GM12878 (cell line): ENCODE results near the gene CD300LG. TPM values are rescaled to one million over a fixed set of nuclear protein-coding genes. Genes with fewer than 3 reads are reported as not detected.

Source experiments
- ATAC-seq: fragments of 200-7000 bp; cut with Tn5 transposase; 3 replicates; pipeline ENCODE4 v1.9.1; 2020; ENCODE audit warnings: mild to moderate bottlenecking, moderate library complexity
- BruUV-seq: library from RNA; stranded (reverse); fragments of 400-500 nt; replicated peaks from 2 replicates; lab custom pipeline; 2021; lab: Mats Ljungman, UMichigan
- CTCF ChIA-PET: fragments of 300-600 bp; sonication (Branson Sonifier 250); formaldehyde crosslinking; extraction: SDS; loops from one replicate; lab custom pipeline; 2021; ENCODE audit warnings: inconsistent platforms; lab: Yijun Ruan, JAX
- POLR2A ChIA-PET: fragments of 350-600 bp; formaldehyde crosslinking; extraction: SDS; loops from one replicate; lab custom pipeline; 2021; ENCODE audit warnings: inconsistent platforms; lab: Charles Lee
- RAD21 ChIA-PET: fragments of 300-600 bp; sonication (Branson Sonifier 250); formaldehyde crosslinking; loops from one replicate; lab custom pipeline; 2023; ENCODE audit warnings: antibody characterized with exemption; ENCODE audit not compliant: unreplicated experiment; lab: Charles Lee
- SMC1A ChIA-PET: fragments of 300-600 bp; sonication (Branson Sonifier 250); formaldehyde crosslinking; loops from one replicate; lab custom pipeline; 2023; ENCODE audit not compliant: unreplicated experiment, uncharacterized antibody; lab: Charles Lee
- DNase-seq: peaks from one replicate; pipeline ENCODE4 v3.0.0-alpha.2; 2011; ENCODE audit warnings: low read depth, low spot score
- FAIRE-seq: peaks from 3 replicates; lab custom pipeline; 2011; peaks lifted over from hg19 to GRCh38; lab: Jason Lieb, UNC
- H2AFZ ChIP-seq: 2 replicates; pipeline ENCODE4 v1.6.0; 2011; ENCODE audit warnings: low read depth, low read length, control low read depth; ENCODE audit not compliant: control insufficient read depth
- H3K27ac ChIP-seq: 2 replicates; pipeline ENCODE4 v1.5.1; 2011; ENCODE audit warnings: control low read depth; ENCODE audit not compliant: control insufficient read depth, insufficient read depth
- H3K27me3 ChIP-seq, 2 experiments: replicated peaks in 1 of 2; 2 replicates each; pipeline versions ENCODE4 v1.6.0 to v1.6.1; 2011; ENCODE audit warnings: low read length in 1 of 2; ENCODE audit not compliant: control insufficient read depth in 2 of 2, insufficient read depth in 2 of 2
- H3K36me3 ChIP-seq, 2 experiments: 2 replicates each; pipeline ENCODE4 v1.5.1; 2011; ENCODE audit warnings: low read length in 1 of 2; ENCODE audit not compliant: control insufficient read depth in 2 of 2, insufficient read depth in 2 of 2
- H3K4me1 ChIP-seq: 2 replicates; pipeline ENCODE4 v1.6.1; 2011; ENCODE audit warnings: mild to moderate bottlenecking, low read length, moderate library complexity, mixed read lengths; ENCODE audit not compliant: control insufficient read depth, insufficient read depth
- H3K4me2 ChIP-seq: 2 replicates; pipeline ENCODE4 v1.6.0; 2011; ENCODE audit warnings: control low read depth; ENCODE audit not compliant: control insufficient read depth, insufficient read depth
- H3K4me3 ChIP-seq: fragments of 200-600 bp; sonication (generic); 2 replicates; pipeline ENCODE4 v1.5.1; 2016
- H3K79me2 ChIP-seq: 2 replicates; pipeline ENCODE4 v1.6.0; 2011; ENCODE audit warnings: low read length; ENCODE audit not compliant: control insufficient read depth, insufficient read depth
- H3K9ac ChIP-seq: 2 replicates; pipeline ENCODE4 v1.8.0; 2011; ENCODE audit warnings: low read length, control low read depth, mixed read lengths; ENCODE audit not compliant: control insufficient read depth, insufficient read depth
- H3K9me3 ChIP-seq: replicated peaks from 3 replicates; pipeline ENCODE4 v1.5.1; 2011; ENCODE audit warnings: mild to moderate bottlenecking, low read length; ENCODE audit not compliant: control insufficient read depth, insufficient read depth
- H4K20me1 ChIP-seq: 2 replicates; pipeline ENCODE4 v1.6.0; 2011; ENCODE audit not compliant: control insufficient read depth, insufficient read depth
- ATF7 ChIP-seq: fragments of 450-650 bp; IDR thresholded peaks from 2 replicates; pipeline ENCODE4 v1.6.1; 2016; ENCODE audit warnings: low read depth, mild to moderate bottlenecking
- CREM ChIP-seq: IDR thresholded peaks from 2 replicates; pipeline ENCODE4 v1.6.1; 2014; ENCODE audit warnings: antibody characterized with exemption, low read depth
- ESRRA ChIP-seq: IDR thresholded peaks from 2 replicates; pipeline ENCODE4 v1.6.1; 2012; ENCODE audit warnings: mild to moderate bottlenecking, low read length, improper control_type of control experiment
- FOS ChIP-seq: IDR thresholded peaks from 3 replicates; pipeline ENCODE4 v1.6.1; 2011; ENCODE audit warnings: borderline replicate concordance; ENCODE audit not compliant: insufficient read length; ENCODE audit errors: extremely low read depth
- MYB ChIP-seq: fragments of 150-350 bp; IDR thresholded peaks from 2 replicates; pipeline ENCODE4 v1.6.1; 2014; ENCODE audit warnings: mild to moderate bottlenecking, low read depth, low read length, borderline replicate concordance
- RAD51 ChIP-seq: fragments of 450-650 bp; IDR thresholded peaks from 2 replicates; pipeline ENCODE4 v1.6.1; 2016; ENCODE audit warnings: moderate library complexity, mild to moderate bottlenecking, inconsistent platforms
- RBBP5 ChIP-seq: fragments of 200-600 bp; sonication (generic); conservative IDR thresholded peaks from 2 replicates; pipeline ENCODE4 v1.6.1; 2016
- RCOR1 ChIP-seq: conservative IDR thresholded peaks from 2 replicates; pipeline ENCODE4 v1.6.1; 2012; ENCODE audit warnings: low read depth, low read length, improper control_type of control experiment
- SIX5 ChIP-seq: IDR thresholded peaks from 2 replicates; pipeline ENCODE4 v1.6.1; 2011; ENCODE audit warnings: mild to moderate bottlenecking, low read depth, low read length, moderate library complexity; ENCODE audit not compliant: severe bottlenecking
- SREBF1 ChIP-seq: IDR thresholded peaks from 2 replicates; pipeline ENCODE4 v1.6.1; 2012; ENCODE audit warnings: mild to moderate bottlenecking, low read length
- SREBF2 ChIP-seq: IDR thresholded peaks from 2 replicates; pipeline ENCODE4 v1.6.1; 2012; ENCODE audit warnings: mild to moderate bottlenecking, low read length
- SRF ChIP-seq, 2 experiments: IDR thresholded peaks; 2 replicates each; pipeline ENCODE4 v1.6.1; 2011; ENCODE audit warnings: low read depth in 2 of 2, low read length in 2 of 2, mild to moderate bottlenecking in 1 of 2, moderate library complexity in 1 of 2
- TAF1 ChIP-seq: IDR thresholded peaks from 2 replicates; pipeline ENCODE4 v1.6.1; 2011; ENCODE audit warnings: mild to moderate bottlenecking, low read depth, low read length, borderline replicate concordance
- TCF7 ChIP-seq: IDR thresholded peaks from 2 replicates; pipeline ENCODE4 v1.6.1; 2014; ENCODE audit warnings: antibody characterized with exemption, borderline replicate concordance
- ZNF274 ChIP-seq: IDR thresholded peaks from one replicate; pipeline ENCODE4 v1.8.0; 2011; ENCODE audit not compliant: insufficient read length, insufficient read depth
- WGBS: methylation state at CpG from one replicate; pipeline ENCODE4 v1.1.6; 2016; ENCODE audit warnings: low lambda C conversion rate; ENCODE audit not compliant: insufficient replicate concordance, insufficient coverage; ENCODE audit errors: missing lambda C conversion rate; 5-methylcytosine and 5-hydroxymethylcytosine counted together
- in situ Hi-C: fragments of 300-500 bp; cut with MboI; formaldehyde crosslinking; loops from 9 replicates; pipeline ENCODE4 v1.14.3; 2018; ENCODE audit warnings: mixed read lengths
- intact Hi-C: fragments of 100-400 bp; cut with micrococcal nuclease; formaldehyde crosslinking; loops from one replicate; pipeline ENCODE4 v1.14.2; 2022; ENCODE audit not compliant: unreplicated experiment
- polyA plus RNA-seq, 11 experiments: library from polyadenylated mRNA; depleted of rRNA in 4 of 11; unstranded in 6 of 11; stranded (reverse) in 5 of 11; fragments of >200 nt; fragmentation: Nextera tagmentation in 4 of 11; fragmentation: Illumina TruSeq in 1 of 11; extraction: Ambion mirVana in 4 of 11; extraction: Trizol in 1 of 11; gene quantifications; 1 replicate in 1 of 11; 2 replicates in 10 of 11; pipeline versions ENCODE4 v1.2.1 to v1.2.3, GENCODE V29; 2011 to 2016; ENCODE audit warnings: inconsistent platforms in 2 of 11, missing spikeins in 2 of 11, low read depth in 1 of 11
- total RNA-seq, 4 experiments: library from RNA; depleted of rRNA in 3 of 4; stranded (reverse); fragments of >200 nt in 3 of 4; fragmentation: Illumina TruSeq in 1 of 4; extraction: Trizol in 1 of 4; gene quantifications; 2 replicates each; pipeline versions ENCODE4 v1.2.1 to v1.2.3, GENCODE V29; 2013 to 2021
- TF ChIP-seq, protein P1 (sequence below): fragments of 450-650 bp; IDR thresholded peaks from 2 replicates; pipeline ENCODE4 v1.6.1; 2017; ENCODE audit warnings: mild to moderate bottlenecking, low read depth, inconsistent platforms; ENCODE audit not compliant: poor library complexity, severe bottlenecking
- TF ChIP-seq, protein P2 (sequence below): fragments of 450-650 bp; IDR thresholded peaks from 2 replicates; pipeline ENCODE4 v1.6.1; 2016; ENCODE audit warnings: mild to moderate bottlenecking
- TF ChIP-seq, protein P3 (sequence below): IDR thresholded peaks from 2 replicates; pipeline ENCODE4 v1.6.1; 2011; ENCODE audit warnings: low read depth, mild to moderate bottlenecking, low read length, moderate library complexity, borderline replicate concordance; ENCODE audit errors: extremely low read depth

The CD300LG gene
- total and polyA plus RNA-seq, 10 of the 15 experiments (the other 5 are each of a cell fraction or from before 2014, with no cell fraction given): not detected

DNA sequence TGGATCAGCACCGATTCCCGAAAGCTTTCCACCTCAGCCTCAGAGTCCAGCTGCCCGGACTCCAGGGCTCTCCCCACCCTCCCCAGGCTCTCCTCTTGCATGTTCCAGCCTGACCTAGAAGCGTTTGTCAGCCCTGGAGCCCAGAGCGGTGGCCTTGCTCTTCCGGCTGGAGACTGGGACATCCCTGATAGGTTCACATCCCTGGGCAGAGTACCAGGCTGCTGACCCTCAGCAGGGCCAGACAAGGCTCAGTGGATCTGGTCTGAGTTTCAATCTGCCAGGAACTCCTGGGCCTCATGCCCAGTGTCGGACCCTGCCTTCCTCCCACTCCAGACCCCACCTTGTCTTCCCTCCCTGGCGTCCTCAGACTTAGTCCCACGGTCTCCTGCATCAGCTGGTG is 15.0 kb downstream of the CD300LG start (continued):
- TF ChIP-seq, protein P1, sequence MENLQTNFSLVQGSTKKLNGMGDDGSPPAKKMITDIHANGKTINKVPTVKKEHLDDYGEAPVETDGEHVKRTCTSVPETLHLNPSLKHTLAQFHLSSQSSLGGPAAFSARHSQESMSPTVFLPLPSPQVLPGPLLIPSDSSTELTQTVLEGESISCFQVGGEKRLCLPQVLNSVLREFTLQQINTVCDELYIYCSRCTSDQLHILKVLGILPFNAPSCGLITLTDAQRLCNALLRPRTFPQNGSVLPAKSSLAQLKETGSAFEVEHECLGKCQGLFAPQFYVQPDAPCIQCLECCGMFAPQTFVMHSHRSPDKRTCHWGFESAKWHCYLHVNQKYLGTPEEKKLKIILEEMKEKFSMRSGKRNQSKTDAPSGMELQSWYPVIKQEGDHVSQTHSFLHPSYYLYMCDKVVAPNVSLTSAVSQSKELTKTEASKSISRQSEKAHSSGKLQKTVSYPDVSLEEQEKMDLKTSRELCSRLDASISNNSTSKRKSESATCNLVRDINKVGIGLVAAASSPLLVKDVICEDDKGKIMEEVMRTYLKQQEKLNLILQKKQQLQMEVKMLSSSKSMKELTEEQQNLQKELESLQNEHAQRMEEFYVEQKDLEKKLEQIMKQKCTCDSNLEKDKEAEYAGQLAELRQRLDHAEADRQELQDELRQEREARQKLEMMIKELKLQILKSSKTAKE: no peak
- TF ChIP-seq ZNF274 (no peak), ATF7 (no peak), SREBF2 (no peak), CREM (no peak), ESRRA (no peak)

DNA sequence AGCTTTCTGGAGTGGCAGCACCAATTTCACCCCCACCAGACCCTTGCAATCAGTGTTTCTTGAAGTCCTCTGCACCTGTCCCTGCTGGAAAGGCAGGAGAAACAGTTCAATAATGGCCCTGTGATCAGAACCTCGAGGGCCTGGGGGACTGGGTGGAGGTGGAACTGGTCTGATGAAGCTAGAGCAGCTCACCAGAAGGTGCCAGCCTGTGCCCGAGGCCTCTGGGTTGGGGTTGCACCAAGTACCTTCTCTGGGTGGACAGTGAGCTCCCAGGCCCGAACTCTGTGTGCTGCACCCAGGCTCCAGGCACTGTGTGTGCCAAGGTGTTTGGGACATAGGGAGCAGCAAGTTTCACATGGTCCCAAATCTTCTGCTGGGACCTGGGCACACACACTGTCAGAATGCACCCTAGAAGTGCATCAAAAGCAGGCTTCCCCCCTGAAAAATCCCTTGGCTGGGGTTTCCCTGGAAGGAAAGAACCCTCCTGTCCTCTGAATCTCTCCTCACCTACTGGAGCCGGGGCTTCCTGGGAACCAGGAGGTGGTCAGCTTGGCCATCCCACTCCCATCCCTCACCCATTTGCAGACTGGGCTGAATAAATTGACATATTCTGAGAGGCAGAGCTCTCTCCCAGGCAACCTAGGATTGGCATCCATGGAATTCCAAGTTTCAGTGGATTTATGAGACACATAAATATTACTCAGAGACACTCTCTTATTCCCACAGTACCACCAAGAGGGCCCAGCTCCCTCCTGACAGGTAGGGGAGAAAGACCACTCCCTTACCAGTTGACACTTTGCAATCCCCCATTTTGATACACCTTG is 17.4 kb downstream of the CD300LG start:
- in situ Hi-C loops: no loop called here
- no peak overlapping the region for H3K4me3 ChIP-seq
- POLR2A ChIA-PET: interaction anchor here (0.6 kb wide), 3 partner anchors 13 to 197 kb away, joined by 3 read pairs; no protein-coding TSS in a partner anchor
- H3K27ac ChIP-seq: no peak overlapping the region
- no peak for TF ChIP-seq RCOR1
- TF ChIP-seq RBBP5: no peak
- no peak for TF ChIP-seq SIX5
- TF ChIP-seq SRF (IDR thresholded peaks at IDR 0.05; ENCODE audit: low read depth in 2 of 2, low read length in 2 of 2): no peak
- TF ChIP-seq SREBF1: no peak
- TF ChIP-seq RAD51: no peak
- TF ChIP-seq, protein P2, sequence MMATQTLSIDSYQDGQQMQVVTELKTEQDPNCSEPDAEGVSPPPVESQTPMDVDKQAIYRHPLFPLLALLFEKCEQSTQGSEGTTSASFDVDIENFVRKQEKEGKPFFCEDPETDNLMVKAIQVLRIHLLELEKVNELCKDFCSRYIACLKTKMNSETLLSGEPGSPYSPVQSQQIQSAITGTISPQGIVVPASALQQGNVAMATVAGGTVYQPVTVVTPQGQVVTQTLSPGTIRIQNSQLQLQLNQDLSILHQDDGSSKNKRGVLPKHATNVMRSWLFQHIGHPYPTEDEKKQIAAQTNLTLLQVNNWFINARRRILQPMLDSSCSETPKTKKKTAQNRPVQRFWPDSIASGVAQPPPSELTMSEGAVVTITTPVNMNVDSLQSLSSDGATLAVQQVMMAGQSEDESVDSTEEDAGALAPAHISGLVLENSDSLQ: no peak
- TF ChIP-seq, protein P3, sequence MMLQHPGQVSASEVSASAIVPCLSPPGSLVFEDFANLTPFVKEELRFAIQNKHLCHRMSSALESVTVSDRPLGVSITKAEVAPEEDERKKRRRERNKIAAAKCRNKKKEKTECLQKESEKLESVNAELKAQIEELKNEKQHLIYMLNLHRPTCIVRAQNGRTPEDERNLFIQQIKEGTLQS: no peak
- TF ChIP-seq TAF1: no peak
- TF ChIP-seq FOS: no peak
- no peak for TF ChIP-seq MYB
- TF ChIP-seq TCF7: no peak
- RAD21 ChIA-PET: no interaction called here
- FAIRE-seq (no peak), DNase-seq (no peak), ATAC-seq (no peak)
- no peaks in the 10 kb centered on the region for H3K36me3 ChIP-seq
- no peaks in the 10 kb centered on the region for H3K79me2 ChIP-seq
- no peaks in the 10 kb centered on the region for H4K20me1 ChIP-seq
- H3K27me3 ChIP-seq: no peaks in the 10 kb centered on the region; a peak in 1 of 4 replicates
- no peak overlapping the region for H3K4me2 ChIP-seq
- 0% methylated on average over 4 of the region's 4 CpGs for WGBS
- H3K9me3 ChIP-seq: no peaks in the 10 kb centered on the region
- intact Hi-C loops: no loop called here
- no TSS peak for BruUV-seq
- SMC1A ChIA-PET: no interaction called here
- CTCF ChIA-PET: interaction anchor here (0.6 to 0.9 kb wide), 3 partner anchors 10 to 19 kb away, joined by 3 read pairs; no protein-coding TSS in a partner anchor
- no peaks in the 10 kb centered on the region for H3K4me1 ChIP-seq
- H2AFZ ChIP-seq: no peak overlapping the region
- H3K9ac ChIP-seq: no peak overlapping the region
